HEK293T (cell line): ENCODE results near the gene SEMA3E.
"Not testable (repeated sequence)": the region's sequence is repeated elsewhere in the genome, so short reads cannot be mapped to it uniquely, and the experiment has no call there.

Experiments used
- CTCF ChIA-PET: fragments of 350-600 bp; formaldehyde crosslinking; extraction: SDS; loops from one replicate; lab custom pipeline; 2021; ENCODE audit warnings: antibody characterized with exemption, inconsistent platforms; lab: Yijun Ruan, JAX
- POLR2A ChIA-PET: fragments of 350-600 bp; formaldehyde crosslinking; extraction: SDS; loops from one replicate; lab custom pipeline; 2020; ENCODE audit warnings: antibody characterized with exemption, inconsistent platforms; lab: Yijun Ruan, JAX
- DNase-seq: peaks from one replicate; pipeline ENCODE4 v3.0.0; 2012; ENCODE audit warnings: mixed read lengths; ENCODE audit errors: extremely low spot score
- ARNT ChIP-seq: fragments of 450-650 bp; IDR thresholded peaks from 2 replicates; pipeline ENCODE4 v1.6.1; 2017; ENCODE audit warnings: mild to moderate bottlenecking
- BHLHE40 ChIP-seq: fragments of 450-650 bp; IDR thresholded peaks from 2 replicates; pipeline ENCODE4 v1.6.1; 2016; ENCODE audit warnings: mild to moderate bottlenecking, moderate library complexity, borderline replicate concordance
- CTBP1 ChIP-seq: fragments of 450-650 bp; IDR thresholded peaks from 2 replicates; pipeline ENCODE4 v1.6.1; 2016; ENCODE audit warnings: borderline replicate concordance
- ELF4 ChIP-seq: fragments of 450-650 bp; IDR thresholded peaks from 2 replicates; pipeline ENCODE4 v1.6.1; 2017; ENCODE audit warnings: antibody characterized with exemption
- FOXA1 ChIP-seq: fragments of 450-650 bp; IDR thresholded peaks from 2 replicates; pipeline ENCODE4 v1.6.1; 2016; ENCODE audit warnings: mild to moderate bottlenecking
- FOXK2 ChIP-seq: fragments of 450-650 bp; IDR thresholded peaks from 2 replicates; pipeline ENCODE4 v1.6.1; 2016; ENCODE audit warnings: mild to moderate bottlenecking
- FOXM1 ChIP-seq: fragments of 450-650 bp; IDR thresholded peaks from 2 replicates; pipeline ENCODE4 v1.6.1; 2017; ENCODE audit warnings: mild to moderate bottlenecking, borderline replicate concordance
- HDGF ChIP-seq: fragments of 450-650 bp; IDR thresholded peaks from 2 replicates; pipeline ENCODE4 v1.6.1; 2017; ENCODE audit warnings: antibody characterized with exemption, borderline replicate concordance
- L3MBTL2 ChIP-seq: fragments of 450-650 bp; conservative IDR thresholded peaks from 2 replicates; pipeline ENCODE4 v1.6.1; 2016; ENCODE audit warnings: mild to moderate bottlenecking
- LEF1 ChIP-seq: fragments of 450-650 bp; IDR thresholded peaks from 2 replicates; pipeline ENCODE4 v1.6.1; 2017; ENCODE audit warnings: mild to moderate bottlenecking, borderline replicate concordance
- NFRKB ChIP-seq: fragments of 450-650 bp; IDR thresholded peaks from 2 replicates; pipeline ENCODE4 v1.6.1; 2016; ENCODE audit warnings: mild to moderate bottlenecking, moderate library complexity
- SP1 ChIP-seq: fragments of 450-650 bp; IDR thresholded peaks from 2 replicates; pipeline ENCODE4 v1.6.1; 2017
- SUZ12 ChIP-seq: fragments of 450-650 bp; IDR thresholded peaks from 2 replicates; pipeline ENCODE4 v1.6.1; 2016; ENCODE audit warnings: mild to moderate bottlenecking
- TARDBP ChIP-seq: fragments of 450-650 bp; IDR thresholded peaks from 2 replicates; pipeline ENCODE4 v1.6.1; 2016
- ZNF384 ChIP-seq: fragments of 450-650 bp; IDR thresholded peaks from 2 replicates; pipeline ENCODE4 v1.6.1; 2016
- TF ChIP-seq, protein P1 (sequence below): fragments of 450-650 bp; IDR thresholded peaks from 2 replicates; pipeline ENCODE4 v1.6.1; 2016

SEMA3E gene

DNA sequence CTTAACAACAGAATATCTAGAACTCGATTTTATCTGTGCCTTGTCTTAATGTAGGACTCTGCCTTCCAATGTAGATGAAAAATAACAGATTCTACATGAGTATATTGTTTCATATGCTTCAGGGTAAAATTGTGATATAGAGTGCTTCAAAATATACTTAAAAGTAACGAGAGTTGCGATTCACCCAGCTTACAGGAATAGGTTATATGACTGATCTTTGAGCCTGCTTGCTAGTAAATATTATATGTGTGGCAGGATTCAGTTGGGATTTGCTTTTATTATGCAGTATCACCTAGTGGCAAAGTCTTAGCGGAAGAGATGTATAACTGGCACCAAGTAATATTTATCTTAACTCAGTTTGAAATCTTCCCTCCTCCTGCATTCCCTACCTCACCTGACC, 183.3 kb downstream of the SEMA3E start:
- DNase-seq: no peak
- TF ChIP-seq ARNT (no peak), NFRKB (no peak), SUZ12 (no peak), SP1 (no peak), ELF4 (no peak), FOXA1 (no peak), CTBP1 (no peak), BHLHE40 (no peak), TARDBP (no peak), FOXK2 (no peak), LEF1 (no peak), FOXM1 (no peak)
- TF ChIP-seq, protein P1, sequence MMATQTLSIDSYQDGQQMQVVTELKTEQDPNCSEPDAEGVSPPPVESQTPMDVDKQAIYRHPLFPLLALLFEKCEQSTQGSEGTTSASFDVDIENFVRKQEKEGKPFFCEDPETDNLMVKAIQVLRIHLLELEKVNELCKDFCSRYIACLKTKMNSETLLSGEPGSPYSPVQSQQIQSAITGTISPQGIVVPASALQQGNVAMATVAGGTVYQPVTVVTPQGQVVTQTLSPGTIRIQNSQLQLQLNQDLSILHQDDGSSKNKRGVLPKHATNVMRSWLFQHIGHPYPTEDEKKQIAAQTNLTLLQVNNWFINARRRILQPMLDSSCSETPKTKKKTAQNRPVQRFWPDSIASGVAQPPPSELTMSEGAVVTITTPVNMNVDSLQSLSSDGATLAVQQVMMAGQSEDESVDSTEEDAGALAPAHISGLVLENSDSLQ: no peak
- POLR2A ChIA-PET: no interaction called here
- CTCF ChIA-PET: interaction anchor here (1.0 kb wide), 1 partner anchor 11 kb away, joined by 3 read pairs; no protein-coding TSS in a partner anchor

GRCh38 chr7:83461820-83462219, 187.1 kb downstream of the SEMA3E start:
- POLR2A ChIA-PET, CTCF ChIA-PET, DNase-seq: not testable (repeated sequence)

- CTCF ChIA-PET, DNase-seq, POLR2A ChIA-PET: not testable (repeated sequence)
Observed at GRCh38 chr7:83459930-83460653, 188.8 kb downstream of the SEMA3E start.

- POLR2A ChIA-PET, DNase-seq, CTCF ChIA-PET: not testable (repeated sequence)
Observed at GRCh38 chr7:83459101-83459929, 189.6 kb downstream of the SEMA3E start.

DNA sequence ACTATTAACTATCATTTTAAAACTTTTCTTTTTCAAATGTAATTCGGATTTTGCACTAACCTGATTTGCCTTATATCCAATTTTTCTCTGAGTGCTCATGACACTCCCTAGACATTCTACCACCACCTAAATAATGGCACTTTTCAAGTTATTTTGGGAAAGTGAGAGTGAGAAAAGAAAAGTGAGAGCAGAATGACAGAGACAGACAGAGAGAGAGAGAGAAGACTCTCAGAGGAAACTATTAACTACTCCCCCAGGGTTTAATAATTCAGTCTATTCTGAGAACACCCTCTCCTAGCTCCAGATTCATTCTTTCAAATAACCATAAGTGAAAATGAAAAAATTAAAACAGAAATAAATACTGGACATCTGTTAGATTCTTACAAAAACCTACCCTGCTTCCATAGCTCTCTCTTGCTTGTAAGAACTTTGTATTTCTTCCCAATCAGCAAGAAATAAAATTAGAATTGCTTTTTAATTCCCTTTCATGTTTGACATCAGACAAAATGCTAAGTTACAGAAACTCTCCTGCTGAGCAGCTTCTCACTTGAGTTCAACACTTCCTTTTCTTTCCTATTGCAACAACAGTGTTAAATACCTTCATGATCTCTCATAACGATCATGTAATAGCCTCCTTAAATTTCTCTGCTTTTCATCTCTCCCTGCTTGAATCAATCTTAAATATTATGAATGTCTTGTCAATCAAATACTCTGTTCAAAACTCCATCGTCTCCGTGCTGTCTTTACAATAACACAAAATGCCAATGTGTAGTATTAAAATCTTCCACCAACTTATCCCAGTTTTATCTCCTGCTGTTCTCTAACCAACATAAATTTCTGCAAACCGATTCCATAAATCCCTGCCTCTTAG, 191.7 kb downstream of the SEMA3E start:
- ChIA-PET CTCF (no interaction called here), POLR2A (no interaction called here)
- TF ChIP-seq SUZ12 (no peak), NFRKB (no peak), ELF4 (no peak), FOXK2 (no peak), CTBP1 (no peak), LEF1 (no peak), BHLHE40 (no peak), FOXM1 (no peak)
- DNase-seq: no peak

GRCh38 chr7:83456413-83456812, 192.5 kb downstream of the SEMA3E start:
- ChIA-PET POLR2A (no interaction called here), CTCF (no interaction called here)
- DNase-seq: no peak
- TF ChIP-seq L3MBTL2 (no peak), LEF1 (no peak), ARNT (no peak), SP1 (no peak), FOXA1 (no peak), FOXK2 (no peak), BHLHE40 (no peak), FOXM1 (no peak), ZNF384 (no peak), TARDBP (no peak), NFRKB (no peak), ELF4 (no peak), SUZ12 (no peak), HDGF (no peak)
- TF ChIP-seq, protein P1: no peak

DNA sequence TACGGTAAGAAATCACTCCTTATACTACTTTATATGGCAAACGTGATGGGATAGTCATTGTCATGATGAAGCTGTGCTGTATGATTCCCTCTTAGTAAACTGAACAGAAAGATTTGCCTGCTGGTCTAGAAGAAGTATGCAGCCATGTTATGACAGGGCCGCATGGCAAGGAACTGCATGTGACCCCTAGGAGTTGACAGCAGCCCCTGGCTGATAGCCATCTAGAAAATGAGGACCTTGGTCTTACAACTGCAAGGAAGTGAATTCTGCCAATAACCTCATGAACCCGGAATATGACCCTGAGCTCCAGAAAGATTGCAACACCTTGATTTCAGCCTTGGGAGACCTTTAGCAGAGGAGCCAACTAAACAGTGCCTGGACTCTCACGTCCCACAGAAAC, 193.3 kb downstream of the SEMA3E start:
- no peak for DNase-seq
- TF ChIP-seq HDGF (no peak), ELF4 (no peak), SUZ12 (no peak)
- ChIA-PET POLR2A (no interaction called here), CTCF (no interaction called here)
